NOMO-1 (cell line): ENCODE results near the gene MINDY3.

Source experiments
- DNase-seq, 2 experiments: peaks; one replicate each; lab custom pipeline; 2025; ENCODE audit not compliant: unreplicated experiment in 2 of 2; lab: John Stamatoyannopoulos, UW

Gene MINDY3

GRCh38 chr10:15739254-15739970 lies 120.9 kb downstream of the MINDY3 start:
- no peak for DNase-seq

GRCh38 chr10:15738270-15738925 lies 121.9 kb downstream of the MINDY3 start:
- DNase-seq: no peak

- DNase-seq: no peak
These were observed 122.7 kb downstream of the MINDY3 start for GRCh38 chr10:15737656-15738055.

GRCh38 chr10:15735763-15736162 lies 124.5 kb downstream of the MINDY3 start:
- no peak for DNase-seq

- DNase-seq: no peak
These were observed 130.0 kb downstream of the MINDY3 start for GRCh38 chr10:15730341-15730740.

GRCh38 chr10:15729890-15730289 lies 130.4 kb downstream of the MINDY3 start:
- no peak for DNase-seq
